Stimulated activated effector memory CD8-positive, alpha-beta T cell treated with anti-CD3 and anti-CD28 coated beads, Interleukin-12 subunit alpha, Interleukin-12 subunit beta, amount 100 ng/mL, for 72 hours (primary cell): ENCODE data around the gene STK10.
"Not testable (repeated sequence)": the region's sequence is repeated elsewhere in the genome, so short reads cannot be mapped to it uniquely, and the experiment has no call there.

Experiments used
- ATAC-seq: fragments of 150-1000 bp; cut with Tn5 transposase; 2 replicates; pipeline ENCODE4 v1.10.0; 2021
- DNase-seq, 2 donors: peaks; one replicate each; pipeline ENCODE4 v3.0.0; 2021 to 2022; ENCODE audit warnings: low spot score in 2 of 2
- H3K27ac Mint-ChIP-seq: one replicate; pipeline ENCODE4 v1.8.0; 2022; ENCODE audit warnings: mild to moderate bottlenecking, mixed read lengths
- H3K36me3 Mint-ChIP-seq: one replicate; pipeline ENCODE4 v1.8.0; 2022; ENCODE audit warnings: mild to moderate bottlenecking, mixed read lengths
- H3K4me1 Mint-ChIP-seq: one replicate; pipeline ENCODE4 v1.8.0; 2022; ENCODE audit warnings: mixed read lengths
- H3K4me3 Mint-ChIP-seq: one replicate; pipeline ENCODE4 v1.8.0; 2022; ENCODE audit warnings: mild to moderate bottlenecking, mixed read lengths
- H3K9me3 Mint-ChIP-seq: one replicate; pipeline ENCODE4 v1.8.0; 2022; ENCODE audit warnings: mixed read lengths

STK10 gene

GRCh38 chr5:172188033-172188892 is at the start of gene STK10:
TSS of gene STK10 (minus strand) at chr5:172188224. CDS start at chr5:172188042, 182 bp downstream.
- DNase-seq (peak; percentile 82 to 94), ATAC-seq (peak; percentile 82)
- no peaks in the 10 kb centered on the region for H3K9me3 Mint-ChIP-seq
- H3K27ac Mint-ChIP-seq = peak within 1 kb of the TSS; percentile 95
- H3K4me1 Mint-ChIP-seq = peaks cover 30% of the 10 kb centered on the region
- peak within 1 kb of the TSS; percentile 95 for H3K4me3 Mint-ChIP-seq
- peaks cover 48% of the 10 kb centered on the region for H3K36me3 Mint-ChIP-seq

GRCh38 chr5:172235827-172236736 is 48.1 kb upstream of the STK10 start:
- H3K27ac Mint-ChIP-seq = no peak overlapping the region

DNA sequence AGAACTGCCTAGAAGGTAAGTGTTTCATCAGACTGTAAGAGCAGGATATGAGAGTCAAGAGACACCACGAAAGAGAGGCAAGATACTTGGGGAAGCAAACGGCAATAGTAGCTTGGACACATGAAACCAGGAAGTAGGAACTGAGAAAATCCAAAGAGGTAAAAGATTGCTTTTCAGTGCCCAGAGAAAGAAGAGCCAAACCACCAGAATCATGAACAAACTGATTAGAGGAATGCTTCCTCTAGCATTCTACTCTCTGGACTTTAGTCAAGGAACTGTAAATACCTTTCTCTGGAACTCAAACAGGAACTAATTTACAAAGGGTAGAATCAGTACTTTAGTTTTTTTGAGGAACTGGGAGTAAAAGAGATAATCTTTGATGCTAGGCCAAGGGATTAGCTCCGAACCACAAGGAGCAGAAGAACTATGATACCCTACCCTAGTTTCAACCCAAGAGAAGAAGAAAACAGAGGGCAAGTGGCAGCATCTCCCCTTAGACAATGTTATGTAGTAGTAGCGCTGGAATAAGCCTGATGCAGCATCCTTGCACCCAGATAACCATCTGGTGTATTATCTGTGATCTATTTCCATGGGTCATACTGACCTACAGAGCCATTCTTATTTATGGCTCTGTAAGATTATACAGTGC is 47.2 kb upstream of the STK10 start:
- H3K27ac Mint-ChIP-seq = no peak overlapping the region
- ATAC-seq = no peak
- peaks cover 38% of the 10 kb centered on the region for H3K4me1 Mint-ChIP-seq
- H3K36me3 Mint-ChIP-seq = peaks cover 42% of the 10 kb centered on the region
- no peaks in the 10 kb centered on the region for H3K9me3 Mint-ChIP-seq
- H3K4me3 Mint-ChIP-seq = no peak overlapping the region
- DNase-seq = no peak

More at GRCh38 chr5:172235827-172236736, 48.1 kb upstream of the STK10 start:
- peaks cover 38% of the 10 kb centered on the region for H3K4me1 Mint-ChIP-seq
- no peak for ATAC-seq
- H3K4me3 Mint-ChIP-seq = no peak overlapping the region
- peaks cover 33% of the 10 kb centered on the region for H3K36me3 Mint-ChIP-seq
- DNase-seq = no peak
- no peaks in the 10 kb centered on the region for H3K9me3 Mint-ChIP-seq

- ATAC-seq = no peak
- no peak for DNase-seq
- Mint-ChIP-seq H3K4me3 (no peak overlapping the region), H3K36me3 (peaks cover 49% of the 10 kb centered on the region), H3K9me3 (no peaks in the 10 kb centered on the region), H3K4me1 (peaks cover 37% of the 10 kb centered on the region), H3K27ac (no peak overlapping the region)
Measured at GRCh38 chr5:172234031-172234430, 46.0 kb upstream of the STK10 start.

- no peak overlapping the region for H3K4me3 Mint-ChIP-seq
- peak; percentile 80 for ATAC-seq
- peaks cover 15% of the 10 kb centered on the region for H3K4me1 Mint-ChIP-seq
- H3K36me3 Mint-ChIP-seq = peaks cover 56% of the 10 kb centered on the region
- H3K9me3 Mint-ChIP-seq = no peaks in the 10 kb centered on the region
- DNase-seq = no peak
- H3K27ac Mint-ChIP-seq = no peak overlapping the region
Measured at GRCh38 chr5:172229904-172230303, 41.9 kb upstream of the STK10 start.

DNA sequence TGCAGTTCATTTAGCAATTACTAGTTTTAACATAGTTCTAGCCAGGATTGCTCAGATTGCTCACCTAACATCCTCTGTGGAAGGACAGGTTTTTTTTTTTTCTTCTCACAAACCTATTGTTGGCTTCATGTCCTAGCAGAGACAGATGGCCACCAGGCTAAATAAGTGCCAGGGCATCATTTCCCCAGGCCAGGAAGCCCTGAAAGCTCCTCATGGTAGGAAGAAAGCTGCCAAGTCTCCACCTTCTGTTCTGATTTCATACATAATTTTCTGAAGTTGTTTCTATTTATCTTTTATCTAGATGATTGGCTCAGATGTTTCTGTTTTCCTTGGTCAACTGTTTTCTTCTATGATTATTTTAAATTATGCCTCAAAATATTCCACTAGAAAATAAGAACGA is 37.0 kb upstream of the STK10 start:
- Mint-ChIP-seq H3K9me3 (no peaks in the 10 kb centered on the region), H3K4me1 (peaks cover 38% of the 10 kb centered on the region), H3K36me3 (peaks cover 19% of the 10 kb centered on the region), H3K27ac (peak overlapping the region; percentile 86), H3K4me3 (peak overlapping the region; percentile 0)
- no peak for ATAC-seq
- no peak for DNase-seq

DNA sequence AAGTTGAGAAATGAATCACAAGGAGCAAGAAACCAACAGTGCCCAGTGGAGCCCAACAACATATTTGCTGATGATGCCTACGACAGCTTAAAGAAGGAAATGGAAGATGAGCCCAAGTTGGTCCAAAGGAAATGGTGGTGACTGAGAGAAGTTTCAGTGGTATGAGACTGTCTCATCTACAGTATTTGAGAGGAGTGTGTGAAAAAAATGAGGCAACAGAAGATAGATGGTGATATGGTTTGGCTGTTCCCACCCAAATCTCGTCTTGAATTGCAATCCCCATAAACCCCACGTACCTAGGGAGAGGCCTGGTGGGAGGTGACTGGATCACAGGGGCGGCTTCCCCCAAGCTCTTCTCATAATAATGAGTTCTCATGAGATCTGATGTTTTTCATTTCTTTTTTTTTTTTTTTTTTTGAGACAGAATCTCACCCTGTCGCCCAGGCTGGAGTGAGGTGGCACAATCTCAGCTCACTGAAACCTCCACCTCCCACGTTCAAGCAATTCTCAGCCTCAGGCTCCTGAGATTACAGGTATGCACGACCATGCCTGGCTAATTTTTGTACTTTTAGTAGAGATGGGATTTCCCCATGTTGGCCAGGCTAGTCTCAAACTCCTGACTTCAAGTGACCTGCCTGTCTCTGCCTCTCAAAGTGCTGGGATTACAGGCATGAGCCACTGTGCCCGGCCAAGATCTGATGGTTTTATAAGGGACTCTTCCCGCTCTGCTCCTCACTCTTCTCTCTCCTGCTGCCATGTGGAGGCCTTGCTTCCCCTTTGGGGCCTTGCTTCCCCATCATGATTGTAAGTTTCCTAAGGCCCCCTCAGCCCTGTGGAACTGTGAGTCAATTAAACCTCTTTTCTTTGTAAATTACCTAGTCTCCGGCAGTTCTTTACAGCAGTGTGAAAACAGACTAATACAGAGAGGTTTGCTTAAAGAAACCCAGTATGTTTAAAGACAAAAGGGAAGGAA is 36.2 kb upstream of the STK10 start:
- peak overlapping the region; percentile 86 for H3K27ac Mint-ChIP-seq
- peak overlapping the region; percentile 0 for H3K4me3 Mint-ChIP-seq
- H3K4me1 Mint-ChIP-seq = peaks cover 38% of the 10 kb centered on the region
- no peaks in the 10 kb centered on the region for H3K9me3 Mint-ChIP-seq
- peaks cover 14% of the 10 kb centered on the region for H3K36me3 Mint-ChIP-seq
- DNase-seq = peak; percentile 21 to 77
- ATAC-seq = peak; percentile 94

DNA sequence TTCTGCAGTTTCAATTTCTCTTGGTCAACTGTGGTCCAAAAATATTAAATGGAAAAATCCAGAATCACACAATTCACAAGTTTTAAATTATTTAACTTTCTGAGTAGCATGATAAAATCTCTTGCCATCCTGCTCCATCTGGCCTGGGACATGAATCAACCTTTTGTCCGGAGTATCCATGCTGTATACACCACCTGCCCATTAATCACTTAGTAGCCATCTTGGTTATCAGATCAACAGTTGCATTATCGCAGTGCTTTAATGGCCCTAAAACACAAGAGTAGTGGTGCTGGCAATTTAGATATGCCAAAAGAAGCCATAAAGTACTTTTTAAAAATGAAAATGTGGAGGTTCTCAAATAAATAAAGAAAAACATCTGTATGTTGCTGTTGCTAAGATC is 31.3 kb upstream of the STK10 start:
- no peak overlapping the region for H3K27ac Mint-ChIP-seq
- H3K4me1 Mint-ChIP-seq = peaks cover 20% of the 10 kb centered on the region
- no peak overlapping the region for H3K4me3 Mint-ChIP-seq
- ATAC-seq = no peak
- H3K9me3 Mint-ChIP-seq = no peaks in the 10 kb centered on the region
- DNase-seq = no peak
- H3K36me3 Mint-ChIP-seq = peaks cover 13% of the 10 kb centered on the region

- peaks cover 24% of the 10 kb centered on the region for H3K36me3 Mint-ChIP-seq
- DNase-seq (no peak), ATAC-seq (no peak)
- H3K4me1 Mint-ChIP-seq = no peaks in the 10 kb centered on the region
- H3K4me3 Mint-ChIP-seq = no peak overlapping the region
- no peaks in the 10 kb centered on the region for H3K9me3 Mint-ChIP-seq
- H3K27ac Mint-ChIP-seq = no peak overlapping the region
Measured at GRCh38 chr5:172216345-172216744, 28.3 kb upstream of the STK10 start.

- H3K4me3 Mint-ChIP-seq = no peak overlapping the region
- DNase-seq = no peak
- H3K27ac Mint-ChIP-seq = no peak overlapping the region
- ATAC-seq = no peak
- peaks cover 31% of the 10 kb centered on the region for H3K36me3 Mint-ChIP-seq
- no peaks in the 10 kb centered on the region for H3K9me3 Mint-ChIP-seq
- no peaks in the 10 kb centered on the region for H3K4me1 Mint-ChIP-seq
Measured at GRCh38 chr5:172213126-172213525, 25.1 kb upstream of the STK10 start.

- H3K4me3 Mint-ChIP-seq = no peak overlapping the region
- peaks cover 26% of the 10 kb centered on the region for H3K36me3 Mint-ChIP-seq
- DNase-seq (no peak), ATAC-seq (no peak)
- no peak overlapping the region for H3K27ac Mint-ChIP-seq
- H3K9me3 Mint-ChIP-seq = no peaks in the 10 kb centered on the region
- H3K4me1 Mint-ChIP-seq = no peaks in the 10 kb centered on the region
Measured at GRCh38 chr5:172211676-172212075, 23.7 kb upstream of the STK10 start.

DNA sequence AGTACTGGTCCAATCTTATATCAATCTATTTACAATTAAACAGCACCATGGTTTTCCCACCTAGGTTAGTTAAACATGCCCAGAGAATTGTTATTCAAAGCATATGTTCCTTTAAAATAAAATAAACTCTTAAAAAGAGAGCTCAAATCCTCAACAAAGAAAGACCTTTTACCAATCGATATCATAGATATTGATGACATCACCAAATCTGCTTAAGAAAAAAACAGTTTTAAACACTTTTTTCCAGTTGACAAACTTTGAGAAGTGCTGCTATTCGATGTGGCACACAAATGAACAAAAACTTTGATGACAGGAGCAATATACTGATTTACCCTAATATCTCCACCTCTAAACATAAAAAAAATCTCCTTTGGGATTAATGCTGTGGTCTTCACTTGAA is 21.7 kb upstream of the STK10 start:
- no peaks in the 10 kb centered on the region for H3K4me1 Mint-ChIP-seq
- peaks cover 19% of the 10 kb centered on the region for H3K36me3 Mint-ChIP-seq
- DNase-seq (no peak), ATAC-seq (no peak)
- no peak overlapping the region for H3K27ac Mint-ChIP-seq
- no peak overlapping the region for H3K4me3 Mint-ChIP-seq
- no peaks in the 10 kb centered on the region for H3K9me3 Mint-ChIP-seq

DNA sequence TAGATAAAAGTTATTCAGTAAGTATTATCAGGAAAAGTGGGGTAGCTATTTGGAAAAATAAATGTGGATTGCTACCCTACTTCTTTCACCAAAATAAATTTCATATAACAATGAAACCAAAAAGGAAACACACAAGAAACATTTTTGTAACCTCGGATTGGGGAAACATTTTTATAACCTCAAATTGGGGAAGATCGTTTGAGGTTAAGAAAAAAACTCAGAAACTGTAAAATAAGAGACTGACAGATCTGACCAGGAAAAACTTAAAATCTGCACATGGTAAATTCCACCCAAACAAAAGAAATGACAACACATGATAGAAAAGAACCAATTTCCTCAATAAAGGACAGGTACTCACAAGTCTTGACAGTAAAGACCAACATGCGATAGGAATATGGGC is 19.5 kb upstream of the STK10 start:
- H3K27ac Mint-ChIP-seq = no peak overlapping the region
- DNase-seq (no peak), ATAC-seq (no peak)
- H3K36me3 Mint-ChIP-seq = peaks cover 18% of the 10 kb centered on the region
- no peaks in the 10 kb centered on the region for H3K9me3 Mint-ChIP-seq
- no peaks in the 10 kb centered on the region for H3K4me1 Mint-ChIP-seq
- H3K4me3 Mint-ChIP-seq = no peak overlapping the region

DNA sequence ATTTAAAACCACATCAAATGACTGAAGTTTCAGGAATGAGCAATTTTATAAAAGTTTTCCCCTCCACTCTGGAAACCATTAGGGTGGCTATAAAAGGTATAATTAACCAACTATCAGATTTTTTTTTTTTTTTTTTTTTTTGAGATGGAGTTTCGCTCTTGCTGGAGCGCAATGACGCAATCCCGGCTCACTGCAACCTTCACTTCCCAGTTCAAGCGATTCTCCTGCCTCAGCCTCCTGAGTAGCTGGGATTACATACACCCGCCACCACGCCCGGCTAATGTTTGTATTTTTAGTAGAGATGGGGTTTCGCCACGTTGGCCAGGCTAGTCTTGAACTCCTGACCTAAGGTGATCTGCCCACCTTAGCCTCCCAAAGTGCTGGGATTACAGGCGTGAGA is 18.0 kb upstream of the STK10 start:
- H3K4me1 Mint-ChIP-seq, H3K4me3 Mint-ChIP-seq, DNase-seq, ATAC-seq, H3K36me3 Mint-ChIP-seq, H3K27ac Mint-ChIP-seq, H3K9me3 Mint-ChIP-seq: not testable (repeated sequence)
